Smooth muscle cell (in vitro differentiated cells): ENCODE data around the gene DDIT4L. TPM values are rescaled to one million over a fixed set of nuclear protein-coding genes. Genes with fewer than 3 reads are reported as not detected.

Source experiments
- polyA plus RNA-seq: library from polyadenylated mRNA; unstranded; fragments of >200 nt; fragmentation: Nextera tagmentation; extraction: Ambion mirVana; gene quantifications from 2 replicates; pipeline ENCODE4 v1.2.1, GENCODE V29; 2016
- total RNA-seq: library from RNA; depleted of rRNA; stranded (reverse); fragments of >200 nt; gene quantifications from 2 replicates; pipeline ENCODE4 v1.2.3, GENCODE V29; 2014

The DDIT4L gene
- total and polyA plus RNA-seq, 2 experiments from 2014 or later = 0.31 TPM; not detected in 1

Other genes with a start within 250 kb of the DDIT4L start
- 62.7 and 87.2 TPM in 2 replicates for gene DNAJB14, start 243.8 kb downstream of the DDIT4L start, total RNA-seq
- 18.8 and 29.8 TPM in 2 replicates for gene DNAJB14, start 243.8 kb downstream of the DDIT4L start, polyA plus RNA-seq
- 469 and 497 TPM in 2 replicates for gene H2AZ1, start 240.2 kb downstream of the DDIT4L start, total RNA-seq
- gene H2AZ1, start 240.2 kb downstream of the DDIT4L start, polyA plus RNA-seq = 531 and 534 TPM in 2 replicates